ENCODE measurements around the gene SLC13A3.

SLC13A3 gene

DNA sequence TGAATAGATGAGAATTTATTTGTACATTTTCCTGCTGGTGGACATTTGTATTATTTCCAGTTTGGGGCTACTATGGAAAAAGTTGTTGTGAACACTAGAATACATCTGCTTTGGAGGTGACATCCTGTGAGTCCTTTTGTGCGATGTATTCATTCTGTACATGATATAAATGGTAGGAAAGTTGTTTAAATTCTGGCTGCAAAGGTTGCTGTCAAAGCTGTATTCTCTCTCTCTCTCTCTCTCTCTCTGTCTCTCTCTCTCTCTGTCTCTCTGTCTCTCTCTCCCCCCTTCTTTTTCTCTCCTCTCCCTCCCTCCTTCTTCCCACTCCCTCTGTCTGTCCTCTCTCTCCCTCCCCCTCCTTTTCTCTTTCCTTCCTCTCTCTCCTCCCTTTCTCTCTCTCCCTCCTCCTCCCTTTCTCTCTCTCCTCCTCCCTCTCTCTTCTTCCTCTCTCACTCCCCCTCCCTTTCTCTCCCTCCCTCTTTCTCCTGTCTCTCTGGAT, 25.3 kb downstream of the SLC13A3 start:
- TF ChIP-seq, protein P1, sequence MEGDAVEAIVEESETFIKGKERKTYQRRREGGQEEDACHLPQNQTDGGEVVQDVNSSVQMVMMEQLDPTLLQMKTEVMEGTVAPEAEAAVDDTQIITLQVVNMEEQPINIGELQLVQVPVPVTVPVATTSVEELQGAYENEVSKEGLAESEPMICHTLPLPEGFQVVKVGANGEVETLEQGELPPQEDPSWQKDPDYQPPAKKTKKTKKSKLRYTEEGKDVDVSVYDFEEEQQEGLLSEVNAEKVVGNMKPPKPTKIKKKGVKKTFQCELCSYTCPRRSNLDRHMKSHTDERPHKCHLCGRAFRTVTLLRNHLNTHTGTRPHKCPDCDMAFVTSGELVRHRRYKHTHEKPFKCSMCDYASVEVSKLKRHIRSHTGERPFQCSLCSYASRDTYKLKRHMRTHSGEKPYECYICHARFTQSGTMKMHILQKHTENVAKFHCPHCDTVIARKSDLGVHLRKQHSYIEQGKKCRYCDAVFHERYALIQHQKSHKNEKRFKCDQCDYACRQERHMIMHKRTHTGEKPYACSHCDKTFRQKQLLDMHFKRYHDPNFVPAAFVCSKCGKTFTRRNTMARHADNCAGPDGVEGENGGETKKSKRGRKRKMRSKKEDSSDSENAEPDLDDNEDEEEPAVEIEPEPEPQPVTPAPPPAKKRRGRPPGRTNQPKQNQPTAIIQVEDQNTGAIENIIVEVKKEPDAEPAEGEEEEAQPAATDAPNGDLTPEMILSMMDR (IDR thresholded peaks at IDR 0.05; ENCODE audit: low read depth, low read length, missing control alignments) = no peak
- DNase-seq (ENCODE audit: extremely low read depth, low read depth) = no peak

DNA sequence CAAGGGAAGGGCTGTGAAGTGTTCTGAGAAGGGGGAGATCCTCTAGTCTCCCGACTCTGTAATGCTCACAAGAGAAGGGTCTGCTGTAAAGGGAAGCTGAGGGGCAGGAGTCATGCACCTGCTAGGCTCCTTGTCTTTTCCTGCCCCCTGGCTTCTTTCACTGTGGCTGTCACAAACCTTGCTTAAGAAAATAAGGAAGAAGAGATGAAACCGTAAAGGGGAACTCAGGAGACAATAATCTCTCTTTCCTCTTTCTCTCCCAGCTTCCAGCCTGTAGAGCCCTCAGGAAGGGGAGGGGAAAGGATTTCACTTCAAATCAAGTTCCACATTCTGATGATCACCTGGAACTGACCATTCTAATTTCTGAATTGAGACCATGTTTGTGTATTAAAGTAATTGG, 26.3 kb downstream of the SLC13A3 start:
- TF ChIP-seq, protein P1 (IDR thresholded peaks at IDR 0.05; ENCODE audit: low read depth, low read length, missing control alignments) = no peak
- no peak overlapping the region for H3K4me3 ChIP-seq (replicated peaks; ENCODE audit: low read depth, low read length)
- DNase-seq (ENCODE audit: extremely low read depth, low read depth) = no peak

More for the DNA sequence above, 25.3 kb downstream of the SLC13A3 start:
- no peak overlapping the region for H3K4me3 ChIP-seq (replicated peaks; ENCODE audit: low read depth, low read length)

DNA sequence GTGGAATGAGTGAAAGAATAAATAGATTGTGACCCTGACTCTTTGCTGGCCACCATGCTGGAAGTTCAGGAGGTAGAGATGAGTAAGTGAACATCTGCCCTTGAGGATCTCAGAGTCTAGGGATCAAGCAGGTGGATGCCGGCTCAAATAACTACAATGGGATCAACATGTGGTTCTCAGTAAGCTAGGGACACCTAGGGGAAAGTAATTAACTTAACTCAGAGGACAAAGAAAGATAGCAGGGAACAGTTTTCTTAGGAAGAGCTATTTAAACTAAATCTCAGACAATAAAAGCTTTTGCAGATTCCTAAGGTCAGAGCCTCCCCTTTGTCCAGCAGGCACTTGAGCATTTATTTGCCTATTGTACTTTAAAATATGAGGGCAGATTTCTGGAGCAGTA, 29.1 kb downstream of the SLC13A3 start:
- no peak overlapping the region for H3K4me3 ChIP-seq (replicated peaks; ENCODE audit: low read depth, low read length)
- TF ChIP-seq, protein P1 (IDR thresholded peaks at IDR 0.05; ENCODE audit: low read depth, low read length, missing control alignments) = no peak
- DNase-seq (ENCODE audit: extremely low read depth, low read depth) = no peak

DNA sequence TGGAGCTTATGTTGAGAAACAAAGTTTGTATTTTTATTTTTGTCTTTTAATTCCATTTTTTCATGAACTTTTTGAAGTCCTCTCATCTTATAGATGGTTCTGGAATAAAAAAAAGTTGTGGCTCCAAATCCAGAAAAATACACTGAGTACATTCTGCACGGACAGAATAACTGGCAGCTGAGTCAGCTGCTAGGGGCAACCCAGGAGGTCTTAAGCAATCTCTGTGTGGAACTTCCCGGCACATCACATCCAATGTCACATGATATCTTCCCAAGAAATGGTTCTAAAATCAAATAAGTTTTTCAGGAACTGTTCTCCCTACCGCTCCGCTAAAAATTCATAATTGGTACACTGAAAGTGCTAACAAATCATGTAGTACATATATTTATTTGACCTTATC, 29.8 kb downstream of the SLC13A3 start:
- TF ChIP-seq, protein P1 (IDR thresholded peaks at IDR 0.05; ENCODE audit: low read depth, low read length, missing control alignments) = no peak
- H3K4me3 ChIP-seq (replicated peaks; ENCODE audit: low read depth, low read length) = no peak overlapping the region
- no peak for DNase-seq (ENCODE audit: extremely low read depth, low read depth)

DNA sequence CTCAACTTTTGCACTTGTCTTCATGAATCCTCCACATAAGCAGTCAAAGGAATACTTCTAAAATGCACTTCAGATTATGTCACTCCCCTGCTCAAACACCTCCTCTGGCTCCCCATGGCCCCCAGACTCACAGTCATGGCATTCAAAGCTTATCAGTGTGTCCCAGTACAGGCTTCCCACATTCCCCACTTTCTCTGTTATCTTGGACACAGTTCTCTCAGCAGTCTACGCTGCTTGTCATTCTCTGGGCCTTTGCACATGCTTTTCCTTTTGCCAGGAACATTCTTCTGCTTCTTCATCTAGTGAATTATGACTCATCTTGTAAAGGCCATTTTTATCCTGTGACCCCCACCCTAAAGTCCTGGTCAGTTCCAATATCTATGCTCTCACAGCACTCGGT, 31.8 kb downstream of the SLC13A3 start:
- TF ChIP-seq, protein P1 (IDR thresholded peaks at IDR 0.05; ENCODE audit: low read depth, low read length, missing control alignments) = no peak
- no peak overlapping the region for H3K4me3 ChIP-seq (replicated peaks; ENCODE audit: low read depth, low read length)
- no peak for DNase-seq (ENCODE audit: extremely low read depth, low read depth)

DNA sequence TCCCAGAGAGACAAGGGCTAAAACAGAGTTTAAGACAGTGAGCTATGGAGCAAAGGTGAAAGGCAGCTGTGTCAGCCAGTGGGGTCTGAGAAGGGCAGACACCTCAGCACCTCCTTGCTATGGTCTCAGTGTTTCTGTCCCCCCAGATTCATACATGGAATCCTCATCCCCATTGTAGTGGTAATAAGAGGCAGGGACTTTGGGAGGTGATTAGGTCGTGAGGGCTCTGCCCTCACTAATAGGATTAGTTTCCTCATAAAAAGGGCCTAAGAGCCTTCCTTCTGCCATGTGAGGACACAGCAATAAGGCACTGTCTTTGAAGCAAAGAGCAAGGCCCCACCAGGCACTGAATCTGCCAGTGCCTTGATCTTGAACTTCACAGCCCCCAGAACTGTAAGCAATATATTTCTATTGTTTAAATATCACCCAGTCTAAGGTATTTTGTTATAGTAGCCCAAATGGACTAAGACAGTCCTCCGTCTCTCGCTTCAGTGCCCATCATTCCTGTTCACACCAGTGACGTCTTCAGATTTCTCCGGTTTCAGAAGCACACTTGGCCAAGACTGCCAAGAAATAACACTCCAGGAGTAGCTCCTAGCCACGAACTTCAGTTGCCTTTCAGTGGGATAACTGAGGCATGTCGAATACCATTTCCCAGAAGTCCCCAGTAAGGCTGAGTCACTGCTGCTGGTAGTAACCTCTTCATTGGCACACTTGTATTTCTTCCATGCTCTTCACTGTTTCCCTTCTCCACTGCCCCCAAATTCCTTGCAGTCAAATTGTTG, 32.8 kb downstream of the SLC13A3 start:
- H3K4me3 ChIP-seq (replicated peaks; ENCODE audit: low read depth, low read length) = no peak overlapping the region
- TF ChIP-seq, protein P1 (IDR thresholded peaks at IDR 0.05; ENCODE audit: low read depth, low read length, missing control alignments) = no peak
- no peak for DNase-seq (ENCODE audit: extremely low read depth, low read depth)
